HG02678 (cell line): ENCODE results near the gene MNX1.

Experiments
- ATAC-seq: cut with Tn5 transposase; IDR thresholded peaks from one replicate; pipeline ENCODE4 v1.9.1; 2021; ENCODE audit warnings: mild to moderate bottlenecking, moderate library complexity; ENCODE audit not compliant: unreplicated experiment

MNX1 gene

DNA sequence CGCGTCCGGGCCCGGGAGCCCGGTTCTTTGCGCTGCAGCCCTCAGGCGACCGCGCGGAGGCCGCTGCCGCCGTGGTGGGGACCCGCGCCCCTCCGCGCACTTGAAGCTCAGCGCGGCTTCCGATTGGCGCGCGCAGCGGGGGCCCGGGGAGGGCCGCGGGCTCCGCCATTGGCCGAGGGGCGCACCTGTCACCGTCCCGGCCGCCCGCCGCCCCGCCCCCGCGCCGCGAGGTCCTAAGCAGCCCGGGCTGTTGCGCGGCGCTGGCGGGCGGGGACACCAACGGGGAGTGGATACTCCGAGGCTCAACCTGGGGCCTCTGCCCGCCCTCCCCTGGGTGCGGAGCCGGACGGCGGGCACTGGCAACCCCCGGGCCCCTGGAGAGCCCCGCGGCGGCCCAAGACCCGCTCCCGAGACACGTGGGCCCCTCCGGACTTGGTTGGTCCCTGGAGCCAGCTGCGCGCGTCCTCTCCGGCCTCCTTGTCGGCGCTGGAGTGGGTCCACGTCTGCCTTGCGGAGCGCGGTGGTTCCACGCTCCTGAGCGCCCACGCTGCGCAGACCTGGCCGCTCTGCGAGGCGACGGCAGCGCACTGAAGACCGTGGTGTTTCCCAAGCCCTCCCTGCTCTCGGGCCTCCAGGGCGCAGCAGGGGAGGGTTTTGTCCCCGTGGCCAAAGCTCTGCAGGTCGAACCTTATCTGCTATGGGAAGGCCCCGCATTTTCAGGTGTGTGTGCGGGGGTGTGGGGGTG is at the start of gene MNX1:
TSS of gene MNX1 (minus strand) at position 76 of the 745 bp plus-strand sequence. CDS start 313 bp downstream, outside the sequence.
- peak; percentile 76 for ATAC-seq

DNA sequence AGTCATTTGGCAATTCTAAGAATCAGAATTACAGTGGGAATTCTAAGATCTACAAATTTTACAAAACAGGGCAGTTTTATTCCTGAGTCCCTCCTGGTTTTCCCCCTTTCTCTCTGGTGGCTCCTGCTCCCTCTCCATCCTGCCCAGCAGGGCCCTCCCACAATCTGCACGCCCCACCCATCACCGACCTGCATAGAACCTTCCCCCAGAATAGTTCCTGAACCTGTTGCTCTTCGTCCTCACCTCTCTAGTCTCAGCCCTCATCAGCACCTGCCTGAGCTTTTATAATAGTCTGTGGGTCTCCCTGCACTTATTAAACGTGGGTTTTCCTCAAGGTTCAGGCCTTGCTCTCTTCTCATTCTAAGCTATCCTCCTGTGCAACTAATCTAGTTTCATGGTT is 49.1 kb upstream of the MNX1 start:
- no peak for ATAC-seq

DNA sequence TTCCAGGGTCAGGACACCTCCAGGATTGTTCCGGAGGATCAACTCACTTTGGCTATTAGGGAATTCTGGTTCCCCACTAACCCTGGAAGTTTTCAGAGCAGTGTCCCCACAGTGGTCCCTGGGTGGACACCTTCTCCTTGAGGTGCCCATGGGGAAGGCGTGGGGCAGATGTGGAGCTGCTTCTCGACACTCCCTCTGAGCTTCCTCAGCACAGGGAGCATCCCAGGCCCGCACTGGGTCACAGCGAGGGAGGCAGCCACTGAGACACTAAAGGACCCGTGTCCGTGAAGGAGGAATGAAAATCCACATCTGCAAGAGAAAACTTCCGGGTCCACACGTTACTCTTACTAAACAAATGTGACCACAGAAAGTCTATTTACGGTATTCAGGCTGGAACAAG is 48.2 kb upstream of the MNX1 start:
- no peak for ATAC-seq

DNA sequence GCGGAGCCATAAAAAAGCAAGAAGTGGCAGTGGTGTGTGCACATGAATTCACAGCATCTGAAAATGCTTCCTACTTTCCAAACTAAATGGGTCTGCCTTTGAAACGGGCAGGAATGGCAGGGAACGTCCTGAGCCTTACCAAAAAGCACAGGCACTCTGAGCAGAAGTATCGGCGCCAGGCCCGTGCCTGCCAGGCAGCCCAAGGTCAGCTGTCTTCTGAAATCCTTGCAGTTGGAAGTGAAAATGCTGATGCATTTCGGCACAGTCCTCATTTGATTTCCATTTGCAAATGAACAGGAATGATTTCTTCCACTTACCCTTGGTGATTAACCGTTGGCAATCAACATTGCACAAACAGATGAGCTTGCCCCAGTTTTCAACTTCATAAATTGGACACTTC is 47.6 kb upstream of the MNX1 start:
- no peak for ATAC-seq

DNA sequence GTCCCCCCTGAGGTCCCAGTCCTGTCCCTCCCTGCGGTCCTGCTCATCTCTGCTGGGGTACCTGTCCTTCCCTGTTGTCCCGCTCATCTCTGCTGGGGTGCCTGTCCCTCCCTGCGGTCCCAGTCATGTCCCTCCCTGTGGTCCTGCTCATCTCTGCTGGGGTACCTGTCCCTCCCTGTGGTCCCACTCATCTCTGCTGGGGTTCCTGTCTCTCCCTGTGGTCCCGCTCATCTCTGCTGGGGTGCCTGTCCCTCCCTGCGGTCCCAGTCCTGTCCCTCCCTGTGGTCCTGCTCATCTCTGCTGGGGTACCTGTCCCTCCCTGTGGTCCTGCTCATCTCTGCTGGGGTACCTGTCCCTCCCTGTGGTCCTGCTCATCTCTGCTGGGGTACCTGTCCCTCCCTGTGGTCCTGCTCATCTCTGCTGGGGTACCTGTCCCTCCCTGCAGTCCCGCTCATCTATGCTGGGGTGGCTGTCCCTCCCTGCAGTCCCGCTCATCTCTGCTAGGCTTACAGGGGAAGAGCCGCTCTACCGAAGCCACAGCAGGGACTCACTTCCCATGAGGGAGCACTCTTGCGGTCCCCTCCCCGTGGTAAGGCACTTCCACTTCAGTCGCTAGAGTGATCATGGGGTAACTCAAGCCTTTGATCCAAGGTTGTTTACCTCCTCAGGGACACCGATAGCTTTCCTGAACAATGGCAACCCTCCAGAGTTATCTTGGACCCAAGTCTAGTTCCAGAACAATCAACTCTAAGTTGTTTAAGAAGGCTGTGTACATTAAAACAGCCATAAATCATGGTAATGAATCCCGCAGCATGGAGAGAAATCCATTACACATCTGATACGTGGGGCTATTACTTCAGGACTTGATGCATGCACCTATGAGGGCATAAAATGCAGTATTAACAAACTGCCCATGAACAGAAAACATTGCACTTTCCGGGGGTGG is 46.8 kb upstream of the MNX1 start:
- no peak for ATAC-seq

DNA sequence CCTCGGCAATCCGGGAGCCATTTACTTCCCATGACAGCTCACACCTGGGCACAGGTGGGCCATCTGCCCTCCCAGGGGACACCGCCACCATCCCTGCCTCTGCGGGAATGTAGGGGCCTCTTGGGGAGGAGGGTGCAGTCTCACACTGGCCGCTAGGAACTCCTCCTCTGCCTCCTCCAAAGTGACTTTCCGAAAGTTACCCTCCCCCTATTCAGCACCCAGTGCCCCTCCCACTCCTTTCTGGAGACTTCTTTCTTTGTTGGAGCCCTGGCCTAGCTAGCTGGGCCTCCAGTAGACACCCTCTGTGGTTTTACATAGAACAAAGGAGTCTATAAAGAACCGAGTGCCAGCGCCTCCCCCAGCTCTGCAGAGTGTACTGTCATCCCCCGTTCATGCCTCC is 45.8 kb upstream of the MNX1 start:
- ATAC-seq: no peak

DNA sequence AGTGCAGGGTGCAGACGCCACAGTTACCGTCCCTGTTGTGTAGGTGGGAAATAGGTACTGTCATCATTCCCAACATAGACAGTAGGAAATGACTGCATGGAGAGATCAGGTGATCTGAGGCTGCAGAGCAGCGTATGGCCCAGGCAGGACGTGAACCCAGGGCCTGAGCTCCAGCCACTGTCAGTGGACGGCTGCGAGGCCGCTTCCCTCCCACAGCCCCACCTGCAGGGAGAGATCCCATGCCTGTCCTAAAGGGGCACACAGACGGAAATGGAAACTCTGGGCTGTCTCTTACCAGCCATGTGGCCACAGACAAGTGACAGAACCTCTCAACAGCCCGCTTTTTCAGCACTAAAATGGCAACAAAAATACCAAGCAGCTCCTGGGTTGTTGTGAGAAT is 44.5 kb upstream of the MNX1 start:
- ATAC-seq: no peak

DNA sequence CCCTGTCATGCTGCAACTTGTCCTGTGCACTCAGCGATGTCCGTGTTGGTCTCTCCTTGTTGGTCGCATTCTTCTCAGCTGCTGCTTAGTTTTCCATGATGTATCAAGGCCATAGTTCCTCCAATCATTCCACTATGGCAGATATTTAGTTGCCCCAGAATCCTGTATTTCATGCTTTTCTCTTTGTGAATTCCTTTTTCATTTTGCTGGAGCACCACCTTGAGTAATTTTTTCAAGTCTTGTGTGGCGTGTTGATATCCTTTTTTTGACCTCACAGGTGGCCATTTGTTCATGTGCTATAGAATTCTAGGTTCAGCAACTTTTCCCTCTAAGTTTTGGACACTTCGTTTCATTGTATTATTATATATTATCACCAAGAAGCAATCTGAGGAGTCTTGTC is 42.7 kb upstream of the MNX1 start:
- no peak for ATAC-seq

DNA sequence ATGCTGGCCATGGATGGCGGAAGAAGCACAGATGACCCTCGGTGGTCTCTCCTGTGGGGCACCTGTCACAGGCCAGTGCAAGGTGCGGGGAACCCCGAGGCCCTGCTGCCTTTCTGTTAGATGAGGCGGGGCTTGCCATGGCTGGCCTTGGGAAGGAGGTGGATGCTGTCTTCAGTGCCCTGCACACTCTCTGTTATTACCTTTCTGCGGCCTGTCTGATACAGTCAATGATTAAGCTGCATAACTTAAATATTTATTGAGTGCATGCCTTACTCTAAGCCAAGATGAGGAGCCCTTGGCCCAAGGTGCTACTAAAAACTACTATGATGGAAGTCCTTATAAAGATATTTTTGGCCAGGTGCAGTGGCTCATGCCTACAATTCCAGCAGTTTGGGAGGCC is 36.7 kb upstream of the MNX1 start:
- no peak for ATAC-seq

DNA sequence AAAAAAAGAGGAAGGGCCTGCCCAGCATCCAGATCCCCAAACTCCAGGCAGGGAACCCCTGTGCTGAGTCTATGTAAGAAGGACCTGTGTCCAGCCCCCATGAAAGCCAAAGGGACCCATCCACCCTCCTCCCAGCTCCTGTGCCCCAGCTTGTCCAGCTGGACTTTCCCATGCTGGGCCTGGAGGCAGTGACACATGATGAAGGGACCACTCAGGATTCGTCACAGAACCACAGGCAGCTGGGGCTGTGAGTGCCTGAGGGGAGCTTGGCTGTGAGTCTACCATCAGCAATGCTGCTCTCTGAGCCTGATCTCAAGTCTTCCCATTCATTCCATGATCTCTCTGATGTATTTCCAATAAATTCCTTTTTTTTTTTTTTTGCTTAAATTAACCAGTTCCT is 36.2 kb upstream of the MNX1 start:
- ATAC-seq: no peak

DNA sequence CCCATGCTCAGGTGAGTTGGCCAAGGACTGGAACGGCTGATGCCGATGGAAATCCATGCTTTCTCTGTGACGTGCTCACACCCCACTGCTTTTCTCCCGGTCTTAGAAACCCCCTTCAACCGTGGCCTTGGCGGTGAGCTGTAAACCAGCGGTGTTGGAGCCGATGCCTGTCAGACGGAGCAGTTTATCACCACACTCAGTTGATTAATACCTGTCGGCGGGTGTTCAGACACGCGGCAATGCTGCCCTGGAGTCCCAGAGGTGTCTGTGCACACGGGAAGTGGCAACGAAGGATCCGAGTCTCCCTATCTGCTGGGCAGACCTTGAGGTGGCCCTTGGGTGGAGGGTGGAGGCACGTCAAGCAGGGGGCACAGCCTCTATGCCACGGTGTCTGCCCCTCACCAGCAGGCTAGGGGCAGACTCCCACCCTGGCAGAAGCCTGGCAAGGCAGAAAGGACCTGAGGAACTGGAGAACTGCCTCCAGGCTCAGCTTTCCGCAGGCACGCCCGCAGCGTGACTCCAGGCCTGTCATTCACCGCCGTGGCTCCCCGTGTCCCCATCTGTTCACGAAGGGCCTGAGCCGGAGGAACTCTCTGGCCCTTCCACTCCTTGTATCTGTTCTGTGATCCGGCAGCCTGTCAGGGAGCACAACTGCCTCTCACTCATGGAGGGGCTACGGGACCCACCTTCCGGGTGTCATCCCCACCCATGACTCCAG is 34.6 kb upstream of the MNX1 start:
- no peak for ATAC-seq

DNA sequence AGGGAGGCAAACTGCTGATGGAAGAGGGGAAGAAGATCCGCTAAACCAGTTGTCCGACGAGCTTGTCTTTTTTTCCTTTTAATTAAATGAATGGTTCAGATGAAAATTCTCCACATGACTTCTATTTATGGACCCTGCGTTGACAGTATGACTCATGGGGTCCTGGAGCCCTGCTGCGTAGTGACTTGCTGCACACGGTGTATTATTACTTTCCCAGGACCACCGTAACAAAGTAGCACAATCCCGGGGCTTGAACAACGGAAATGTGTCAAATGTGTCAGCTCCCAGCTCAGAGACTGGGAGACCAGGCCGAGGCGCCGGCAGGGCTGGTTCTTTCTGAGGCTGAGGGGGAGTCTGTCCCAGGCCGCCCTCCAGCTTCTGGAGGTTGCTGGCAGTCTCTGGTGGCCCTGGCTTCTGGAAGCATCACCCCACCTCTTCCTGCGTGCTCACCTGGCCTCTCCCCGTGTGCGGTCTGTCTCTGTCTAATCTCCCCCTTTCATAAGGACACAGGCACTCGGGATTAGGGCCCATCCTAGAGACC is 33.8 kb upstream of the MNX1 start:
- ATAC-seq: no peak

DNA sequence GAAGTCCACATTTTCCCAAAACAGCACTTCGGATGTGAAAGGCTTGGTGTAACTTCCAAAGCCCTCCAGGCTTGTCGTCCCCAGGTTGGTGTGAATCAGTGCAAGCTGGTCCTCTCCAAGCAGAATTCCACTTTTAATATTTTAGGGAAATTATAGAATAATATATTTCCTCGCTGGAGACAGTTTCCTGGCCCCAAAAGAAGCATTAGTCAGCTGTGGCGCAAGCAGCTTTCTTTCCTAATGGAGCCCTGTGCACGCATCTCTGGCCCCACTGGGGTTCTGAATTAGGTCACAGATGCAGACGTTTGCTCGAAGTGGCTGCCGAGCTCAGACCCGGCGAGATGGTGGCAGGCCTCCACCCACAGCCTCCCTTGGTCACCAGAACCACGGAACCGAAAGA is 33.3 kb upstream of the MNX1 start:
- ATAC-seq: no peak

DNA sequence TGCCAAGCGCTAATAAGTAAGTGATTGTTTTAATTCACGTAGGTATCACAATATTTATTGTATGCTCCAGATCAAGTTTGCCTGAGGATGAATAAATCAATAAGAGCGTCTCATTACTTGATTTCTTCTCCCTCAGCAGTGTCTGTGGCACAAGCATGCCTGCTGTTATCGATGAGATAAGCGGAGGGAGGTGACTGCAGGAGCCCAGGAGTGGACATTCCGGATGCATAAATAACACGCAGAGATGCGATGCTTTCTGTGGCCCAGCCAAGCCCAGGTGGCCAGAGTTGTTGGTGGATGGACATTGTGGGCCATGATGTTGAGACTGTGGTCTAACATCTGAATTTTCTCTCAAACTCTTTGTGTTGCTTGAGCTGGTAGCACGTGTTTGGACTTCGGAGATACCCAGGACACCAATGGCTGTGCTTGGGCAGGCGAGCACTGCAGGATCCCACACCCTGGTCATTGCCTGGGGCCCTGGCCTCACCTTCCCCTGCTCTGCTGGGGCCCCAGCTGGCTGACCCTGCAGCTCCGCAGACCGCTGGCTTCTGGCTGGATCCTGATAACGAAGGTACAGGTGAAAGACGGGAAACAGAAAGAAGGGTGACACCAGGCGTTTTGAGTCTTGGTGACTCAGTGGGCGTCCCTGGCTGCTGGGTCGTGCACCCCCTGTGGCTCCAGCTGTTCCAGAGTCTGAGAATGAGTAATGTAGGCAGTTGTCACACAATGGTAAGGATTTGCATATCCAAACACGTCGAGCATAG is 31.2 kb upstream of the MNX1 start:
- ATAC-seq: no peak

DNA sequence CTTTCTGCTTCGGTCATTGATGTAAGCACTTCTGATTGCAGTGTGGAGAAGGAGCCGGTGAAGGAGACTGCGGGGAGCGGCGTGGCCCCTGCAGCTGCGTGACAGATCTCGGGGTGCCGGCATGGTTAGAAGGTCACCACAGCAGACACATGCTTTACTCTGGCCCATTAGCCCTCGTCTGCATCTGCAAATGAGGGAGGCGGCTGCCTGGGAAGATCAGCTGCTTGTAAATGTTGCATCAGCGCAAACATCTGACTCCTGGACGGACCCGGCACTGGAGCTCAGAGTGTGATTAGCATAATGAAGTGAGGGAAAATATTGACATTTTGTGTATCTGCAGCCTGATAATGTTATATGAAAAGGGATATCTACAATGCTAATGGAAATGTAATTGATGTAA is 30.5 kb upstream of the MNX1 start:
- no peak for ATAC-seq

DNA sequence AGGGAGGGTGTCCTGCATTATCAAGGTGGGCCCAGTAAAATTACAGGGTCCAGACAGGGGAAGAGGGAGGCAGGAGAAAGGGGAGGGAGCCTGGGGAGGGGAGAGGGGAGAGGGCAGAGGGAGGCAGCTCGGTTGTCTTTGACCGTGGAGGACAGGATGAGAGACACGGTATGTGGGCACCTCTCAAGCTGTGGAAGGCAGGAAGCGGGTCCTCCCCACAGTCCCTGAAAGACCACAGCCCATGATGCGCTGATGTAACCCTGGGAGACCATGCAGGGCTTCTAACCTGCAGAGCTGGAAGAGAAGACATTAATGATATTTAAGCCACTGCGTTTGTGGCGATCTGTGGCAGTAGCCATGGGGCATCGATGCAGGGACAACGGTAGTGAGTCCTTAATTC is 27.2 kb upstream of the MNX1 start:
- ATAC-seq: no peak

DNA sequence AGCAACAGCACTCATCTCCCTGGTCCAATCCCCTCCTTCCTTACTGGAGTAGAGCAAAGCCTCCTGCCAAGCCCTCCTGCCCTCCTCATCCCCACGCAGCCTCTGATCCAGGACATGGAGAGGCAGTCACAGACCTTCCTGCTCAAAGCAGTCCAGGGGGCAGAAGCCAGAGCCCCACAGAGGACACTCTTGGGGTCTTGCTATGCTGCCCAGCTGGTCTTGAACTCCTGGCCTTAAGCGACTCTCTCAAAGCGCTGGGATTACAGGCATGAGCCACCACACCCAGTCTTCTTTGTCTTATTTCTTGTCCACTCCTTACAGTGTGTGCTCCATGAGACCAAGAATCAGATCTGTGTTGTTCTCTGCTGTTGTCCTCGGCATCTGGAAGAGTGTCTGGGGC is 26.6 kb upstream of the MNX1 start:
- ATAC-seq: no peak

DNA sequence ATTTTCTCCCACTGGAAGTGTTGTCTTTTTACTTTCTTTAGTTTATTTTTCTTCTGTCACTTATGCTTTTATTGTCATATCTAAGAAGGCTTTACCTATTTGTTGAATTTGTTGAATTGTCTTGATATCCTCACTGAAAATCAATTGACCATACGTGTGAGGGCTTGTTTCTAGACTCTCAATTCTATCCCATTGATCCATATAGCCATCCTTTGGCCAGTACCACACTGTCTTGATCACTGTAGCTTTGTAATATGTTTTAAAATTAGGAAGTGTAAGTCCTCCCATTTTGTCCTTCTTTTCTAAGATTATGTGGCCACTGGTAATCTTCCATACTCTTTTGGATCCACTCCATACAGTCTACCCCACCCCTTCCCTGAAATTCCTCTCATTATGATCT is 25.5 kb upstream of the MNX1 start:
- no peak for ATAC-seq

DNA sequence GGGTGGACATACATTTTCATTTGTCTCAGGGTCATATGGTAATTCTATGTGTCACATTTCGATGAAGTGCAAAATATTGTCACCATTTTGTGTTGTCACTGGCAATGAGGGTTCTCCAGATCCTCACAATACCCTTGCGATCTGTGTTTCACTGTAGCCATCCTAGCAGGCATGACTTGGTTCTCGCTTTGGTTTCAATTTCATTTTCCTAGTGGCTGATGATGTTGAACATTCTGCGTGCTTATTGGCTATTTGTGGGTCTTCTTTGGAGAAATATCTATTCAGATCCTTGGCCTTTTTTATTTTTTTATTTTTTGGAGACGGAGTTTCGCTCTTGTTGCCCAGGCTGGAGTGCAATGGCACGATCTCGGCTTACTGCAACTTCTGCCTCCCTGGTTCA is 24.8 kb upstream of the MNX1 start:
- no peak for ATAC-seq
